ENCODE measurements around the gene SF1.

The SF1 gene

GRCh38 chr11:64742889-64743590, 35.3 kb downstream of the SF1 start:
- H3K36me3 ChIP-seq (ENCODE audit: insufficient read depth, low read length): no peaks in the 10 kb centered on the region
- peaks cover 12% of the 10 kb centered on the region; the same call in 1 of the 2 replicates for H3K4me1 ChIP-seq (ENCODE audit: insufficient read depth, low read length)
- H3K9ac ChIP-seq (ENCODE audit: low read depth, low read length): peak overlapping the region; percentile 63
- H3K9me3 ChIP-seq (ENCODE audit: control insufficient read depth, insufficient read depth, low read length): no peaks in the 10 kb centered on the region

GRCh38 chr11:64742087-64742888, 36.1 kb downstream of the SF1 start:
- Histone ChIP-seq H3K9me3 (ENCODE audit: control insufficient read depth, insufficient read depth, low read length) (no peaks in the 10 kb centered on the region), H3K36me3 (ENCODE audit: insufficient read depth, low read length) (no peaks in the 10 kb centered on the region), H3K9ac (ENCODE audit: low read depth, low read length) (peak overlapping the region; percentile 63), H3K4me1 (ENCODE audit: insufficient read depth, low read length) (peaks cover 12% of the 10 kb centered on the region; the same call in 1 of the 2 replicates)

- H3K36me3 ChIP-seq (ENCODE audit: insufficient read depth, low read length): no peaks in the 10 kb centered on the region
- peak overlapping the region; percentile 63; the same call in 1 of the 2 replicates for H3K9ac ChIP-seq (ENCODE audit: low read depth, low read length)
- peaks cover 12% of the 10 kb centered on the region; the same call in 1 of the 2 replicates for H3K4me1 ChIP-seq (ENCODE audit: insufficient read depth, low read length)
- H3K9me3 ChIP-seq (ENCODE audit: control insufficient read depth, insufficient read depth, low read length): no peaks in the 10 kb centered on the region
Observed at GRCh38 chr11:64741375-64742086, 36.8 kb downstream of the SF1 start.

GRCh38 chr11:64739871-64740270, 38.5 kb downstream of the SF1 start:
- Histone ChIP-seq H3K4me1 (ENCODE audit: insufficient read depth, low read length) (peaks cover 12% of the 10 kb centered on the region; the same call in 1 of the 2 replicates), H3K36me3 (ENCODE audit: insufficient read depth, low read length) (no peaks in the 10 kb centered on the region), H3K9ac (ENCODE audit: low read depth, low read length) (no peak overlapping the region)

GRCh38 chr11:64736654-64737053, 41.7 kb downstream of the SF1 start:
- Histone ChIP-seq H3K9ac (ENCODE audit: low read depth, low read length) (no peak overlapping the region), H3K9me3 (ENCODE audit: control insufficient read depth, insufficient read depth, low read length) (no peaks in the 10 kb centered on the region), H3K36me3 (ENCODE audit: insufficient read depth, low read length) (no peaks in the 10 kb centered on the region; the same call in 1 of the 2 replicates), H3K4me1 (ENCODE audit: insufficient read depth, low read length) (peaks cover 12% of the 10 kb centered on the region; the same call in 1 of the 2 replicates)

More at GRCh38 chr11:64739871-64740270, 38.5 kb downstream of the SF1 start:
- H3K9me3 ChIP-seq (ENCODE audit: control insufficient read depth, insufficient read depth, low read length): no peaks in the 10 kb centered on the region

DNA sequence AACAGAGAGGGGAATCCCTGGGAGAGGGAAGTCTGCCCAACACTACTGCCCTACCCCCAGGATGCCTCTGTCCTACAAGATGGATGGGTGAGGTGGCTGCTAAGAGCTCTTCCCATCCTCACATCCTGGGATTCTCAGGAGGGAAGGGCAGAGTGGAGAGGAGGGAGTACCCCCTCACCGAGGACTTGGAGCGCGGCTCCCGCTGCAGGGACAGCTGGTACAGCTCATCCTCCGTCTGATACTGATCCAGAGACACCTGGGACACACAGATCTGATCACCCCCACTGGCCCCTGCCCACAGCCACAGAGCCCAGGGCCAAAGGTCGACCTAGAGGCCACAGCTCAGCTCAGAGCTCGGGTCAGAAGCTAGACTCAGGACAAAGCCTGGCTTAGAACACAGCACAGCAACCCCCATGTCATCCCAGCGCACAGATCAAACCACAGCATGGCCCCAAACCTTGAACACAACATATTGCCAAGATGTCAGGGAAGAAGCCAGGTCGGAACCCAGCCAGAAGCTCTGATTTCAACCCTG, 42.5 kb downstream of the SF1 start:
- Histone ChIP-seq H3K4me1 (ENCODE audit: insufficient read depth, low read length) (peaks cover 8% of the 10 kb centered on the region; the same call in 1 of the 2 replicates), H3K36me3 (ENCODE audit: insufficient read depth, low read length) (no peaks in the 10 kb centered on the region; the same call in 1 of the 2 replicates), H3K9me3 (ENCODE audit: control insufficient read depth, insufficient read depth, low read length) (no peaks in the 10 kb centered on the region), H3K9ac (ENCODE audit: low read depth, low read length) (no peak overlapping the region)

DNA sequence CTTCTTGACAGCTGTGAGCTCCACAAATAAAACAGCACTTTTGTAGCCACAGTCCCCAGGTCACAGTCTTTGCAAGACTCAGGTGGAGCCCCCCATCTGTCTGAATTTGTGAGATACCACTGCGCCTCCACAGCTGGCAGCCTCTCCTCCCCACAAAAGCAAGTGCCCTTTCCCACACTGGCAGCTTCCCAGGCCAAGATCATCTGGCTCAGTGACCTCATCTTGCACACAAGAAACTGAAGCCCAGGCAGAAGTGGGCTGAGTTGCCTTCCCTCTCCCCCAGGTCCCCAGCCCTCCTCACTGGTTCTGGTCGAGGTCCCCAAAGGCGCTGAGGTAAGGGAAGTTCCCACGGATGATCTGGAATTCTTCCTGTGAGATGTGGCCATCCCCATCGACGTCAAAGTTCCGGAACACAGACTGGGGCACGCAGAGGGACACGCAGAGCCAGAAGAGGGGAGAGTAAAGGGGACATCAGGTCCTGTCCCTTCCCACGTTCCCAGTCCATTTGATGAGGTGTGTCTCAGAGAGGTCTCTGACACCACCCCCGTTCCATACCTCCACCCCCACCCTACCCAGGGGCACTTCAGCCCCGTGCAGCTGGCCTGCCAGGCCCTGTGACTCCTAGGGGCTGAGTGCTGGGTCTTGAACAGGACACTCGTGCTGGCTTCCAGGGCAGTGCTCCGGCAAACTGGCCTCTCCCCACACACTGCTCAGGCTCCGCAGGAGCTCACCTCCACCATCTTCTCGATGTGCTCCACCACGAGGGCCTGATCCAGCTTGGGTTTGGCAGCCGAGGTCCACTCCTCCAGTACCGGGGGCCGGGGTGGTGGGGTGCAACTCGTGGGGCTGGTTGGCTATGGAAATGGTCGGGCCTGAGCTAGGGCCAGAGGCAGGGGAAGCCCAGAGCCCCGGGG, 43.3 kb downstream of the SF1 start:
- H3K4me1 ChIP-seq (ENCODE audit: insufficient read depth, low read length): peaks cover 7% of the 10 kb centered on the region; the same call in 1 of the 2 replicates
- H3K9me3 ChIP-seq (ENCODE audit: control insufficient read depth, insufficient read depth, low read length): no peaks in the 10 kb centered on the region
- H3K36me3 ChIP-seq (ENCODE audit: insufficient read depth, low read length): no peaks in the 10 kb centered on the region; the same call in 1 of the 2 replicates
- no peak overlapping the region for H3K9ac ChIP-seq (ENCODE audit: low read depth, low read length)

GRCh38 chr11:64731601-64732000, 46.7 kb downstream of the SF1 start:
- Histone ChIP-seq H3K4me1 (ENCODE audit: insufficient read depth, low read length) (peaks cover 2% of the 10 kb centered on the region), H3K36me3 (ENCODE audit: insufficient read depth, low read length) (no peaks in the 10 kb centered on the region; the same call in 1 of the 2 replicates), H3K9ac (ENCODE audit: low read depth, low read length) (no peak overlapping the region), H3K9me3 (ENCODE audit: control insufficient read depth, insufficient read depth, low read length) (no peaks in the 10 kb centered on the region)

DNA sequence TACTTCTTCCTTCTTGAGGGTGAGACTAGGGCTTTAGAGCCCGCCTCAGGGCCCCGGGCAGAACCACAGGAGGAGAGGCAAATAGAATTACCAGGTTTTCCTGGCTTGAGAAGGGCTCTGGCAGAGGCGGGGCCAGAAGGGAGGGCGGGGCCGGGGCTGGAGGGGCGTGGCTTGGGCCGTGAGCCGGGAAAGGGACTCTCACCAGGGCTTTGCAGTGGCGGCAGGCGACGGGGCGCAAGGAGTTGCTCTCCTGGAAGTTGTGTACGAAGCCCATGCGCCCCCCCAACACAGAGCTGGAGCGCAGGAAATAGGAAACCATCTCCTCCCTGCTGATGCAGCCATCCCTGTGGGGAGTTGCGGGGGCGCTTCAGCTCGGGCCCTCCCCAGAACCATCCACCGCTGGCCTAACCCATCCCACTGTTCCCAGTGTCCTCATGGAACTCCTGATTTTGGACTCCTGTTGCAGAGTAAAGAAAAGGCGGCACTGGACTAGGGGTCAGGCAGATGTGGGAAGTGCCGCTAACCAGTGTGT, 48.4 kb downstream of the SF1 start:
- H3K4me1 ChIP-seq (ENCODE audit: insufficient read depth, low read length): peaks cover 17% of the 10 kb centered on the region
- no peaks in the 10 kb centered on the region for H3K9me3 ChIP-seq (ENCODE audit: control insufficient read depth, insufficient read depth, low read length)
- no peaks in the 10 kb centered on the region; the same call in 1 of the 2 replicates for H3K36me3 ChIP-seq (ENCODE audit: insufficient read depth, low read length)
- H3K9ac ChIP-seq (ENCODE audit: low read depth, low read length): peak overlapping the region; percentile 28; the same call in 1 of the 2 replicates

DNA sequence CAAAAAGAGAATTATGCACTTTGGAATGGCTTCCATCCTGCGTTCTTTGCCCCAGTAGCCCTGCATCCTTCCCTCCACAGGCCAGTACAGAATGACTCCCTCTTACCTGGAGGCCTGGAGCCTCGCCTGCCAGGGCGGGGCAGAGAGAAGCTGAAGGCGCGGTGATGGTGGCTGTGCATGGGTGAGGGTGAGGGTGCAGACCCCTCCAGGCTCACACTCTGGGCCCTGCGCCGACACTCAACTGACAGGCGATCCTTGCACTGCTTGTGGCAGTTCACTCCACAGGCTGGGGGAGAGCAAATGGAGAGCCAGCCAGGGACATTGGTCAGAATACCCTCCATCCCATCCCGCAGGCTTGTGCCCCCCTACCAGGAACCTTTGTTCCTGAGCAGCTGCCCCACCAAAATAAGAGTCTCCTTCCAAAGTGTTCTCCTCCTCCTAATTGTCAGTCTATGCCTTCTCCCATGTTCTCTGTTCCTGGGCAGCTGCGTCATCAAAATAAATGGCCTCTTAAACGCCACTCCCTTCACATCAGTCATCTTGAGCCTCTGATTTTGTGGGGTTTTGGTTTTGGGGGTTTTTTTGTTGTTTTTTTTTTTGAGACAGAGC, 49.5 kb downstream of the SF1 start:
- Histone ChIP-seq H3K9me3 (ENCODE audit: control insufficient read depth, insufficient read depth, low read length) (no peaks in the 10 kb centered on the region), H3K9ac (ENCODE audit: low read depth, low read length) (no peak overlapping the region), H3K36me3 (ENCODE audit: insufficient read depth, low read length) (no peaks in the 10 kb centered on the region; the same call in 1 of the 2 replicates), H3K4me1 (ENCODE audit: insufficient read depth, low read length) (peaks cover 26% of the 10 kb centered on the region)

DNA sequence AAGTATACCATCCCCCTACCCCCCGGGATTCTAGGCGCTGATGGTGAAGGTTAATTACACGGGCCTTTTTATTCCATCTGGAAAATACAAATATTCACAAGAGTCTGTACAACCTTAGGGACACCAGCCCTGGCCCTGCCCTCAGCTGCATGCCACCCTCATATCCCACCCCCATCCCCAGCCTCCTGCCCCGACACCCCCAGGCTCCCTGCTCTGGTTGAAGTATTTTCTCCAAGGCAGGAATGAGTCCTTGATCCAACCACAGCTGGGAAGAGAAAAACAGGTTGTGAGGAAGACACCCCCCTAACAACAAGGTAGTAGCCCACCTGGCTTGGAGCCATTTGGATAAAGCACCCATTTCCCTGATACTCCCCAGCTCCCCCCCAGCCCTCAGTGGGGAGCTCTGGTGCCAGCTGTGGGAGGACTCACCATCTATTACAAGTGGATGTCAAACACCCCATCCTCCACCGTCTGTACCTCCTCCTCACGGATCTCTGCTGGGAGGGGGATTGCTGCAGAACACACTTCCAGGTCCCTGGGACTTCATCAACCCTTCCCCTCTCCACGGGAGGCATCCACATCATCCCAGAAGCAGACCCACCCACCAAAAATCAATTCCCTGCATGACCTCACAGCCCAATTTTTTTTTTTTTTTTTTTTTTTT, 51.3 kb downstream of the SF1 start:
- Histone ChIP-seq H3K36me3 (ENCODE audit: insufficient read depth, low read length) (no peaks in the 10 kb centered on the region; the same call in 1 of the 2 replicates), H3K9ac (ENCODE audit: low read depth, low read length) (no peak overlapping the region), H3K9me3 (ENCODE audit: control insufficient read depth, insufficient read depth, low read length) (no peaks in the 10 kb centered on the region), H3K4me1 (ENCODE audit: insufficient read depth, low read length) (peaks cover 29% of the 10 kb centered on the region)

DNA sequence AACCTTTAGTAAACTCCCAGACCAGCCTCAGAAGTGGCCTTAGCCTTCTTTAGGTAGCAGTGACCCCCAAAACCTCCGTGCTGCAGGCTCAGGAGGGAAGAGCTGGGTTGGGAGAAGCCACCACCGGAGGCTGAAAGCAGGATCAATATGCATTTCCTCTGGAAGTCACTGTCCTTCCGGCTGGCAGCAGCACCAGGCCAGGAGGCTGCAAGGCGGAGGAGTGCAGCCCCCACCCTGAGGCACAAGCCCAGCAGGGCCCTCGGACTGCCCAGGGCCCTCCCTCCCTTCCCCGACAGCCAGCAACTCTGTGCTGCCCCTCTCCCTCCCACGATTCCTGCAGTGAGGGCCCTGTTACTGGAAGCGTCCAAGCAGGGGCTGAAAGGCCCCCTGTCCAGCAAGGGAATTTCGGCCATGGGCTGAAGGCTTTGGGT, 52.1 kb downstream of the SF1 start:
- peaks cover 29% of the 10 kb centered on the region for H3K4me1 ChIP-seq (ENCODE audit: insufficient read depth, low read length)
- no peaks in the 10 kb centered on the region for H3K9me3 ChIP-seq (ENCODE audit: control insufficient read depth, insufficient read depth, low read length)
- no peak overlapping the region for H3K9ac ChIP-seq (ENCODE audit: low read depth, low read length)

More for the DNA sequence above, 52.1 kb downstream of the SF1 start:
- H3K36me3 ChIP-seq (ENCODE audit: insufficient read depth, low read length): no peaks in the 10 kb centered on the region
